HEK293 (cell line): ENCODE data around the gene WIPI1.

Source experiments
- CTCF ChIA-PET: fragments of 350-600 bp; formaldehyde crosslinking; extraction: SDS; loops from one replicate; lab custom pipeline; 2021; ENCODE audit warnings: antibody characterized with exemption; lab: Yijun Ruan, JAX
- POLR2A ChIA-PET: fragments of 300-600 bp; formaldehyde crosslinking; extraction: SDS; loops from one replicate; lab custom pipeline; 2020; ENCODE audit warnings: antibody characterized with exemption, inconsistent platforms; lab: Yijun Ruan, JAX
- H3K27ac ChIP-seq: fragments of 200-500 bp; sonication (Bioruptor generic); 2 replicates; pipeline ENCODE4 v1.5.1; 2014; ENCODE audit warnings: low read depth, low read length, control low read depth, inconsistent platforms; ENCODE audit errors: extremely low read depth
- H3K36me3 ChIP-seq, 2 experiments: fragments of 200-500 bp in 1 of 2; sonication (Bioruptor generic) in 1 of 2; 1 replicate in 1 of 2; 2 replicates in 1 of 2; pipeline ENCODE4 v1.5.1; 2014 to 2017; ENCODE audit warnings: inconsistent platforms in 2 of 2, low read length in 2 of 2; ENCODE audit not compliant: control insufficient read depth in 2 of 2, insufficient read depth in 1 of 2
- H3K4me1 ChIP-seq: fragments of 200-500 bp; sonication (Bioruptor generic); 2 replicates; pipeline ENCODE4 v1.5.1; 2014; ENCODE audit warnings: mild to moderate bottlenecking, low read length, inconsistent platforms; ENCODE audit not compliant: control insufficient read depth, insufficient read depth
- H3K4me3 ChIP-seq: 2 replicates; pipeline ENCODE4 v1.5.1; 2011; ENCODE audit warnings: low read depth, mild to moderate bottlenecking, control low read depth, low read length, moderate library complexity
- H3K9me3 ChIP-seq: fragments of 200-500 bp; sonication (Bioruptor generic); 2 replicates; pipeline ENCODE4 v1.5.1; 2014; ENCODE audit warnings: low read depth, low read length, inconsistent platforms; ENCODE audit not compliant: control insufficient read depth, insufficient read depth
- BCL6B ChIP-seq: fragments of 450-650 bp; formaldehyde crosslinking; IDR thresholded peaks from 2 replicates; pipeline ENCODE4 v1.5.1; 2017; ENCODE audit warnings: missing biosample characterization, missing genetic modification characterization
- FEZF1 ChIP-seq: fragments of 450-650 bp; formaldehyde crosslinking; IDR thresholded peaks from 2 replicates; pipeline ENCODE4 v1.5.1; 2016; ENCODE audit warnings: missing biosample characterization, missing genetic modification characterization
- KLF10 ChIP-seq: fragments of 450-650 bp; IDR thresholded peaks from 2 replicates; pipeline ENCODE4 v1.5.1; 2018; ENCODE audit warnings: missing biosample characterization, mild to moderate bottlenecking, missing genetic modification characterization
- PATZ1 ChIP-seq: fragments of 450-650 bp; formaldehyde crosslinking; IDR thresholded peaks from 2 replicates; pipeline ENCODE4 v1.5.1; 2016; ENCODE audit warnings: missing biosample characterization, missing genetic modification characterization
- REPIN1 ChIP-seq: fragments of 450-650 bp; formaldehyde crosslinking; IDR thresholded peaks from 2 replicates; pipeline ENCODE4 v1.5.1; 2017; ENCODE audit warnings: missing biosample characterization, missing genetic modification characterization, low read depth
- REST ChIP-seq: fragments of 450-650 bp; formaldehyde crosslinking; IDR thresholded peaks from 2 replicates; pipeline ENCODE4 v1.5.1; 2016; ENCODE audit warnings: missing biosample characterization, missing genetic modification characterization
- ZBTB48 ChIP-seq: fragments of 450-650 bp; formaldehyde crosslinking; IDR thresholded peaks from 2 replicates; pipeline ENCODE4 v1.5.1; 2016; ENCODE audit warnings: missing biosample characterization, missing genetic modification characterization
- ZFP3 ChIP-seq: fragments of 450-650 bp; formaldehyde crosslinking; IDR thresholded peaks from 2 replicates; pipeline ENCODE4 v1.5.1; 2016; ENCODE audit warnings: low read depth, missing biosample characterization, missing genetic modification characterization
- ZFP69B ChIP-seq: fragments of 450-650 bp; formaldehyde crosslinking; IDR thresholded peaks from 2 replicates; pipeline ENCODE4 v1.5.1; 2016; ENCODE audit warnings: missing biosample characterization, missing genetic modification characterization
- ZNF140 ChIP-seq: fragments of 450-650 bp; formaldehyde crosslinking; IDR thresholded peaks from 2 replicates; pipeline ENCODE4 v1.5.1; 2016; ENCODE audit warnings: missing biosample characterization, missing genetic modification characterization
- ZNF146 ChIP-seq: fragments of 450-650 bp; formaldehyde crosslinking; IDR thresholded peaks from 2 replicates; pipeline ENCODE4 v1.5.1; 2016; ENCODE audit warnings: missing biosample characterization, missing genetic modification characterization
- ZNF26 ChIP-seq: fragments of 450-650 bp; formaldehyde crosslinking; IDR thresholded peaks from 2 replicates; pipeline ENCODE4 v1.5.1; 2016; ENCODE audit warnings: missing biosample characterization, missing genetic modification characterization
- ZNF311 ChIP-seq: fragments of 450-650 bp; formaldehyde crosslinking; IDR thresholded peaks from 2 replicates; pipeline ENCODE4 v1.5.1; 2017; ENCODE audit warnings: missing biosample characterization, missing genetic modification characterization, borderline replicate concordance
- ZNF404 ChIP-seq: fragments of 450-650 bp; formaldehyde crosslinking; IDR thresholded peaks from 2 replicates; pipeline ENCODE4 v1.5.1; 2017; ENCODE audit warnings: missing biosample characterization, missing genetic modification characterization
- ZNF501 ChIP-seq: fragments of 450-650 bp; formaldehyde crosslinking; IDR thresholded peaks from 2 replicates; pipeline ENCODE4 v1.5.1; 2016; ENCODE audit warnings: missing biosample characterization, missing genetic modification characterization
- ZNF529 ChIP-seq: fragments of 450-650 bp; formaldehyde crosslinking; IDR thresholded peaks from 2 replicates; pipeline ENCODE4 v1.5.1; 2017; ENCODE audit warnings: missing genetic modification characterization, missing biosample characterization; ENCODE audit not compliant: insufficient replicate concordance
- ZNF549 ChIP-seq: fragments of 450-650 bp; IDR thresholded peaks from 2 replicates; pipeline ENCODE4 v1.5.1; 2018; ENCODE audit warnings: missing biosample characterization, missing genetic modification characterization, mild to moderate bottlenecking, inconsistent platforms, moderate library complexity
- ZNF558 ChIP-seq: fragments of 450-650 bp; formaldehyde crosslinking; IDR thresholded peaks from 2 replicates; pipeline ENCODE4 v1.5.1; 2016; ENCODE audit warnings: missing biosample characterization, missing genetic modification characterization
- ZNF560 ChIP-seq: fragments of 450-650 bp; formaldehyde crosslinking; IDR thresholded peaks from 2 replicates; pipeline ENCODE4 v1.5.1; 2017; ENCODE audit warnings: missing biosample characterization, missing genetic modification characterization, borderline replicate concordance
- ZNF561 ChIP-seq: fragments of 450-650 bp; IDR thresholded peaks from 2 replicates; pipeline ENCODE4 v1.5.1; 2018; ENCODE audit warnings: missing biosample characterization, missing genetic modification characterization, borderline replicate concordance
- ZNF610 ChIP-seq: fragments of 450-650 bp; formaldehyde crosslinking; IDR thresholded peaks from 2 replicates; pipeline ENCODE4 v1.5.1; 2016; ENCODE audit warnings: missing biosample characterization, missing genetic modification characterization, borderline replicate concordance
- ZNF639 ChIP-seq: fragments of 450-650 bp; formaldehyde crosslinking; IDR thresholded peaks from 2 replicates; pipeline ENCODE4 v1.5.1; 2016; ENCODE audit warnings: missing biosample characterization, missing genetic modification characterization
- ZNF670 ChIP-seq: fragments of 450-650 bp; formaldehyde crosslinking; IDR thresholded peaks from 2 replicates; pipeline ENCODE4 v1.5.1; 2016; ENCODE audit warnings: missing biosample characterization, missing genetic modification characterization, low read depth
- ZNF707 ChIP-seq: fragments of 450-650 bp; formaldehyde crosslinking; IDR thresholded peaks from 2 replicates; pipeline ENCODE4 v1.5.1; 2016; ENCODE audit warnings: missing biosample characterization, missing genetic modification characterization
- ZSCAN4 ChIP-seq: fragments of 450-650 bp; formaldehyde crosslinking; IDR thresholded peaks from 2 replicates; pipeline ENCODE4 v1.5.1; 2017; ENCODE audit warnings: missing biosample characterization, missing genetic modification characterization

WIPI1 gene

GRCh38 chr17:68456339-68457167 lies 743 bp downstream of the WIPI1 start:
- no peaks in the 10 kb centered on the region for H3K9me3 ChIP-seq
- no peak overlapping the region for H3K27ac ChIP-seq
- H3K4me1 ChIP-seq: peaks cover 14% of the 10 kb centered on the region
- POLR2A ChIA-PET: interaction anchor here (0.7 to 4.1 kb wide), 8 partner anchors 55 to 437 kb away, joined by 3 to 32 read pairs (median 4); partner anchors contain the start of genes AMZ2, ARSG, KPNA2 and PRKAR1A
- peak overlapping the region; percentile 63 for H3K4me3 ChIP-seq
- no peaks in the 10 kb centered on the region for H3K36me3 ChIP-seq
- CTCF ChIA-PET: interaction anchor here (0.6 to 4.0 kb wide), 12 partner anchors 10 to 285 kb away, joined by 3 to 32 read pairs (median 4); partner anchors contain the start of gene PRKAR1A
- TF ChIP-seq ZFP69B (tag by site-specific recombination): no peak
- TF ChIP-seq ZFP3 (tag by site-specific recombination): no peak
- no peak for TF ChIP-seq ZNF501
- TF ChIP-seq ZNF707: no peak
- TF ChIP-seq ZNF146 (tag by site-specific recombination): no peak
- no peak for TF ChIP-seq KLF10 (tag by site-specific recombination)
- TF ChIP-seq ZNF558 (tag by site-specific recombination): no peak
- TF ChIP-seq ZNF529: no peak
- TF ChIP-seq ZNF560: no peak
- TF ChIP-seq REPIN1 (tag by site-specific recombination): no peak
- no peak for TF ChIP-seq ZNF610 (tag by site-specific recombination)
- no peak for TF ChIP-seq ZNF404
- peak; percentile 89 for TF ChIP-seq PATZ1 (tag by site-specific recombination)
- TF ChIP-seq ZNF670 (tag by site-specific recombination): no peak
- no peak for TF ChIP-seq ZNF140 (tag by site-specific recombination)
- TF ChIP-seq ZNF311 (tag by site-specific recombination): no peak
- TF ChIP-seq ZBTB48 (tag by site-specific recombination): no peak; the same call in 1 of the 2 replicates
- TF ChIP-seq ZNF639: no peak
- no peak for TF ChIP-seq REST (tag by site-specific recombination)
- TF ChIP-seq FEZF1: no peak
- no peak for TF ChIP-seq ZNF561 (tag by site-specific recombination)
- TF ChIP-seq ZNF549 (tag by site-specific recombination): no peak
- no peak for TF ChIP-seq BCL6B (tag by site-specific recombination)
- TF ChIP-seq ZNF26 (tag by site-specific recombination): no peak
- no peak for TF ChIP-seq ZSCAN4 (tag by site-specific recombination)
